GM18861 (cell line): ENCODE results near the gene NXF1.

Source experiments
- ATAC-seq: cut with Tn5 transposase; IDR thresholded peaks from one replicate; pipeline ENCODE4 v1.9.1; 2021; ENCODE audit not compliant: unreplicated experiment

Gene NXF1

GRCh38 chr11:62747475-62748160 is 57.6 kb downstream of the NXF1 start:
- ATAC-seq: no peak
